HG03432 (cell line): ENCODE measurements around the gene C2.
"Not testable (repeated sequence)": the region's sequence is repeated elsewhere in the genome, so short reads cannot be mapped to it uniquely, and the experiment has no call there.

Experiments used
- ATAC-seq: cut with Tn5 transposase; IDR thresholded peaks from one replicate; pipeline ENCODE4 v1.9.1; 2021; ENCODE audit warnings: mild to moderate bottlenecking, moderate library complexity; ENCODE audit not compliant: unreplicated experiment

Gene C2

GRCh38 chr6:31898383-31899011 lies 29.0 kb upstream of the C2 start:
- no peak for ATAC-seq

DNA sequence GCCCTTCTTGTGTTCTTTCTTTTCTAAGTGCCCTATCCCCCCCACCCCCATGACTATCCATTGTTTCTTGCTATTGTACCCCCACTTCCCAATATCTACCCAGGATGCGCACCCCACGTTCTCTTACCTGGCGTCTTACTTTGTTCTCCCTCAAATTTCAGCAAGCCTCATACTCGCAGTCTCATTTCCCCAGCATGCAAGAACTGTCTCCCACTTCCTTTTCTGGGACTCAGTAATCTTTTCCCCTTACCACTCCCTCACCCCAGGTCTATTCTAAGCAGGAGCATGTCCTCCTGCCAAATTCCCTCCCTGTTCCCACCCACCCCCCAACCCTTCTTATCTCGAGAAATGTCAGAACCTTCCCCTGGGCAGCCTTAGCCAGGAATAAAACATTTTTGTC lies 28.3 kb upstream of the C2 start:
- ATAC-seq, result no peak

- ATAC-seq, result no peak
Measured at GRCh38 chr6:31899882-31900722, 27.4 kb upstream of the C2 start.

DNA sequence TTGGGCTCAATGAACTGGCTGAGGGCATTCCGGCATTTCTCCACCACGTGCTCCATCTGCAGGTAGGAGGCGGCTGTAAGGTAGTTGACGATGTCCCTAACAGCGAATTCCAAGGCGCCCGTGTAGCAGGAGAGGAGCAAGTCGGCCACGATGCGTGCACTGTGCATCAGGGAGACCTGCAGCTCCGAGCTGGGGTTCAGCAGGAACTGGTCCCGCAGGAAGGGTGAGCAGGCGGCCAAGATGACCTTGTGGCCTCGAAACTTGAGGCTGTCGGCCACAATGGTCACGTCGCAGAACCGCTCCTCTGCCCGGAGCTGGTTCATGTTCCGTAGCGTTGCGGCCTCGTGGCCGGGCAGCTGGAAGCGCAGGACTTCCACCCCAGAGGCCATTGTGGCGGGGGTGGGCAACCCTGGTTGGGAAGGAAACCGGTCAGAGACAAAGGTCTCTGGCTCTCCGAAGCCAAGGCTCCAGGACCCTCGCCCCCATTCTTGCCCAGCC lies 26.6 kb upstream of the C2 start:
- no peak for ATAC-seq

DNA sequence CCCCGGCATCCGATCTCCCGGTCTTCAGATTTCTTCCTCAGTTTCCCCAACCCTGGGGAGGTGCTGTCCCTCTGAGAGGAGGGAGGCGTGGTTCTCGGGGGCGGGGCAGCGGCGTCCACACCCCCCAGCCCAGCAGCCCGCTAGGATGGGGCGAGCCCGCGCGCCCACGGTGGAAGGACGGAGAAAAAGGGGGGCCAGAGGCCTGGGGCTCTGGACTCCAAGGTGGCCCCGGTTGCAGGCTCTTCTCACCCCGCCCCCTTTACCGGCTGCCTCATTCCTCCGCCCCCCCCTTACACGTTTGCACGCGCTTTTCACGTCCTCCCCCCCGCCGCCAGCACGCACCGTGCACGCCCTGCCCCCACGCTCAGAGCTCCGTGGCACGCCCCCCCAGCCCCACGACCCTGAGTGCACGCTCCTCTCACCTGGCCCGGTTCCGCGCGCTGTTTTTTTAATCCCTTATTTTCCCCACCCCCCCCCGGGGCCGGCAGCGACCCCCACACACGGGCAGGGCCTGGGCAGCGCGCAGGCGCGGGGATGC lies 26.0 kb upstream of the C2 start:
- ATAC-seq, result no peak

DNA sequence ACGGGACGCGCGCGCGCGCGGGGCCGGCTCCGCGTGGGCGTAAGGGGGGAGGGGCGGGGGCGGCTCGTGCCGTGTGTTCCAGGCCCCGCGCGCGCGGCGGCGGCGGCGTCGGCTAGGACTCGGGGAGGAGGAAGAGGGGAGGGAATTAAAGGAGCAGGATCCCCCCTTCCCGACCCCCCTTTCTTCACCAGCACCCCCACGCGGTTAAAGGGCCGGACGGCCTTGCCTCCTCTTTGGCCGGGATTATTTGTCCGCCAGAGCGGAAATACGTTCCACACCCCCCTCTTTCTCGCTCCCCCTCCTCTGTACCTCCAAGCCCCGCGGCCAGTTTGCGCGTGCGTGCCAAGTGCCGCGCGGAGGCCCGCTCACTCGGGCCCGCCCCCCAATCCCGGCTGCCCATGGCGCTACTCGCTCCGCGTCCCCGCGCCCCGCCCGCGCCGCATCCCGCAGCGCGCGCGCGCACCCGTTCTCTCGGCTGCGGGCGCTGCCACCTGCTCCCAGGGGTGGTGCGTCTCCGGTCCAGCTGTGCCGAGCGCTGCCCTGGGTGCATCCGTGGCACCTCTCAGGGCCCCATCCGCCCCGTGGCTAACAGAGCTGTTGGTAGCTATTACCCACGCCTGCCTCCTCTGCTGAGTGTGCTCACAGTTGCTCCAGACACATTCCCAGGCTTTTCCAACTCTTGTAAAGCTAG lies 25.4 kb upstream of the C2 start, which contains the start of gene ZBTB12:
TSS of gene ZBTB12 (minus strand) at position 134 of the 691 bp plus-strand sequence. CDS start 781 bp downstream, outside the sequence.
- ATAC-seq, result peak; percentile 56

GRCh38 chr6:31903957-31904356 lies 23.6 kb upstream of the C2 start:
- no peak for ATAC-seq

DNA sequence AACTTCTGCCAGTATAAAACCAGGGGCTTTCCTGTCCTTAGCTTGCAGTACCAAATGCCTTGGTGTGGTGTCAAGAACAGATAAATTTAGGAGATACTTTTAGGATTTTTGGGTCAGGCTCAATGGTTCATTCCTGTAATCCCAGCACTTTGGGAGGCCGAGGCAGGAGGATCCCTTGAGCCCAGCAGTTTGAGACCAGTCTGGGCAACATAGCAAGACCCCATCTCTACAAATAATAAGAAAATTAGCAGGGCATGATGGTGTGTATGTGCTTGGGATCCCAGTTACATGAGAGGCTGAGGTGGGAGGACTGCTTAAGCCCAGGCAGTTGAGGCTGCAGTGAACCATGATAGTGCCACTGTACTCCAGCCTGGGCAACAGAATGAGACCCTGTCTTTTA lies 22.5 kb upstream of the C2 start:
- no peak for ATAC-seq

DNA sequence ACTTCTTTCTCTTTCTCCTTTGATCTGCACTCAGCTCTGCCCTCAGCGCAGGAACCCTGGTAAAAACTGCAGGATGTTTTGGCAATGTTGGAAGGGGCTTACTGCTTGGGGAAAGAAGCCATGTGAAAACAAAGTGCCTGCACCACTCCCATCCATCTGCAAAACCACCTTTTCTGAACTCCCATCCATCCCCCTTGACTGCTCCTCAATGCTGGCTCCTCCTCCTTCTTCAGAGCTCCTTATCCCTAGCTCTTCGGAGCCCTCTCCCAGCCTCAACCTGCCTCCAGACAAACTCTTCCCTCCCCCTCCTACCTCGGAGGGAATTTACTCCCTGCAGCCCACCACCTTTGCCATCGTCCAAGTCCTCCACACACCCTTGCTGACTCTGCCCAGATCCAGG lies 21.4 kb upstream of the C2 start:
- no peak for ATAC-seq

DNA sequence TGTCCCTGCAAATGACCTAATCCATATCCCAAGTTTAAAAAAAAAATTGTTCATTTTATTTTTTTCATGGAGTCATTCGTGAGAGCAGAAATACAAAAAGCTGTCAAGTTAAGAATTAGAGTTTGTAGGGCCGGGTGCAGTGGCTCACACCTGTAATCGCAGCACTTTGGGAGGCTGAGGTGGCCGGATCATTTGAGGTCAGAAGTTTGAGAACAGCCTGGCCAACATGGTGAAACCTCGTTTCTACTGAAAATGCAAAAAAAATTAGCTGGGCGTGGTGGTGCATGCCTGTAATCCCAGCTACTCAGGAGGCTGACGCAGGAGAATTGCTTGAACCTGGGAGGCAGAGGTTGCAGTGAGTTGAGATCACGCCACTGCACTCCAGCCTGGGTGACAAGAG lies 20.8 kb upstream of the C2 start:
- ATAC-seq, result not testable (repeated sequence)

- no peak for ATAC-seq
Measured at GRCh38 chr6:31907158-31907813, 20.2 kb upstream of the C2 start.

GRCh38 chr6:31908255-31908654 lies 19.3 kb upstream of the C2 start:
- ATAC-seq, result not testable (repeated sequence)

- ATAC-seq, result peak; percentile 78
Measured at GRCh38 chr6:31908791-31909190, 18.7 kb upstream of the C2 start.

GRCh38 chr6:31909298-31909697 lies 18.2 kb upstream of the C2 start:
- not testable (repeated sequence) for ATAC-seq

DNA sequence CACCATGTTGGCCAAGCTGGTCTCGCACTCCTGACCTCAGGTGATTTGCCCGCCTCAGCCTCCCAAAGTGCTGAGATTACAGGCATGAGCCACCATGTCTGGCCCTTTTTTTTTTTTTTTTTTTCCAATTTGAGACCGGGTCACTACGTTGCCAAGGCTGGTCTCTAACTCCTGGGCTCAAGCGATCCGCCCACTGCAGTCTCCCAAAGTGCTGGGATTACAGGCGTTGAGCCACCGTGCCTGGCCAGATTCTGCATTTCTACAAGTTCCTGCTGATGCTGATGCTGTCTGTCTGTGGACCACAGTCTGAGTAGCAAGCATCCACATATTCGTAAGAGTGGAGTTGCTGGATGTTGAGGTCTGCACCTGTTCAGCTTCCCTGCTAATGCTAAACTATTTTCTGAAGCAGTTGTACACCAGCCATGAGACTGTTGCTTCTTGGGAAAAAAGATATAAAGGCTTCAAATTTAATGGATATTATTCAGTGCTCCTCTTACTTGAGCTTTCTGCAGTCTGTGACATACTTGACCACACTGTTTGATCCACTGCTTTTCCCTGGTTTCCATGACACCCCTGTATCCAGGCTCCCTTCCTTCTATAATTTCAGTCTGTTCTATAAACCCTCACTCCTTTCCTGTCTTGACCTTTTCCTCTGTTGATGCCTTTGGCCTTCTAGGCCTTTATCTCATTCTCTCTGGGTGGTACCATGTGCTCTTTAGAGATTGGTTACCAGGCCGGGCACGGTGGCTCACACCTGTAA lies 15.5 kb upstream of the C2 start:
- no peak for ATAC-seq

GRCh38 chr6:31915351-31915750 lies 12.2 kb upstream of the C2 start:
- no peak for ATAC-seq

DNA sequence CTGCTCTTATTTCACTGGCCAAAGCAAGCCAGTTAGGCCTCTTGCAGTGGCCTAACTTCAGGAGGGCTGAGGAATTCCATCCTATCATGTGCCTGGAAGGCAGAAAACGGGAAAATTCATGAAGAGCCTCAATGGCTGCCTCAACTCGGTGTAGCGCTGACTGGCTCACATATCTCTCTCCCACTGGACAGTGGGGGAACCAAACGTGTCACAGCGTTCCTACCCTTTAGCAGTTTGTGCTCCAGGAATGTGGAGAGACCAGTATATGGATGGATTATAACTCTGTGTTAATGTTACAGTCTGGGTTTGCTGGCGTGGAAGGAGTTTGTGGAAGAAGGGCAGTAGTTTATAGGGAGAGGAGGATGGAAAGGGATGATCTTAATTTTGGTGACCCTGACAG lies 11.8 kb upstream of the C2 start:
- ATAC-seq, result no peak

DNA sequence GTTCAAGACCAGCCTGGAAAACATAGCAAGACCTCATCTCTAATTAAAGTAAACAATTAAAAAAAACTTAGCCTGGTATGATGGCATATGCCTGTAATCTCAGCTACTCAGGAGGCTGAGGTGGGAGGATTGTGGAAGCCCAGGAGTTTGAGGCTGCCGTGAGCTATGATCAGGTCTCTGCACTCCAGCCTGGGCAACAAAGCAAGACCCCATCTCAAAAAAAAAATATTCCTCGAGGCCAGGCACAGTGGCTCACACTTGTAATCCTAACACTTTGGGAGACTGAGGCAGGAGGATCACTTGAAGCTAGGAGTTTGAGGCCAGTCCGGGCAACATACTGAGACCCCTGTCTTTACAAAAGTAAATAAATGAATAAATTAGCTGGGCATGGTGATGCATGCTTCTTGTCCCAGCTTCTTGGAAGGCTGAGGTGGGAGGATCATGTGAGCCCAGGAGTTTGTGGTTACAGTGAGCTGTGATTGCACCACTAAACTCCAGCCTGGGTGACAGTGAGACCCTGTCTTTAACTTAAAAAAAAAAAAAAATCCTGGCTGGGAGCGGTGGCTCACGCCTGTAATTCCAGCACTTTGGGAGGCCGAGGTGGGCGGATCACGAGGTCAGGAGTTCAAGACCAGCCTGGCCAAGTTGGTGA lies 9.3 kb upstream of the C2 start:
- ATAC-seq, result no peak

- ATAC-seq, result no peak
Measured at GRCh38 chr6:31919624-31920303, 7.8 kb upstream of the C2 start.
